HG03354 (cell line): Measurements from ENCODE around the gene FGR.
"Not testable (repeated sequence)": the region's sequence is repeated elsewhere in the genome, so short reads cannot be mapped to it uniquely, and the experiment has no call there.

Source experiments
- ATAC-seq: cut with Tn5 transposase; IDR thresholded peaks from one replicate; pipeline ENCODE4 v1.9.1; 2021; ENCODE audit warnings: mild to moderate bottlenecking; ENCODE audit not compliant: unreplicated experiment, poor library complexity, severe bottlenecking

The FGR gene

DNA sequence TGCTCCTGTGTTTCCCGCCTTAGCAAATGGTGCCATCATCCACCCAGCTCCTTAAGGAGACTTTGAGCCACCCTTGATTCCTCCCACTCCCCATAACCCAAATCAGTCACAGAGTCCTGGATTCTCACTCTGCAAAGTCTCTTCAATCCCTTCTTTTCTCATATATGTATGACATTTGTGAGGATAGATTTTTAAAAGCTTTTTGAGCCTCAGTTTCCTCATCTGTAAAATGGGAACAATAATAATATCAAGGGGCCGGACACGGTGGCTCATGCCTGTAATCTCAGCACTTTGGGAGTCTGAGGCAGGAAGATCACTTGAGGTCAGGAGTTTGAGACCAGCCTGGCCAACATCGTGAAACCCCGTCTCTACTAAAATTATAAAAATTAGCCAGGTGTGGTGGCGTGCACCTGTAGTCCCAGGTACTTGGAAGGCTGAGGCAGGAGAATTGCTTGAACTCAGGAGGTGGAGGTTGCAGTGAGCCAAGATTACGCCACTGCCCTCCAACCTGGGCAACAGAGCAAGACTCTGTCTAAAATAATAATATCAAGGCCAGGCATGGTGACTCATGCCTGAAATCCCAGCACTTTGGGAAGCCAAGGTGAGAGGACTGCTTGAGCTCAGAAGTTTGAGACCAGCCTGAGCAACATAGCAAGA is 15.1 kb downstream of the FGR start:
- ATAC-seq, result not testable (repeated sequence)

- ATAC-seq, result no peak
Observed at GRCh38 chr1:27618341-27619082, 16.5 kb downstream of the FGR start.

DNA sequence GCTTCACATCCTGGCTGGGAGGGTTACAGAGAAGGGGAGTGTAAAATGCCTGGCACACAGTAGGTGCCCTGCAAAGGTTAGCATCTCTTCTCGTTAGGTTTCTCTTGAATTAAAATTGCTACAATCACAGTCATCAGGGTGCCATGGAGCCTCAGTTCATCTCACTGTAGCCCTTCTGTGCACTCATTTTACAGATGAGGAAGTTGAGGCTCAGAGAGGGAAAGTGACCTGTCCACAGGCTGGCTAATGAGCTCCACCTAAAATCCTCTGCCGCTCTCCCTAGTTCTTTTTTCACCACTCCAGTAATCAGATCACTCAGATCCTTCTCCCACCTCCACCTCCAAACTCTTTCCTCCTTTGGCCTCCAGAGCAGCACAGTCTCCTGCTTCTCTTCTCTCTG is 17.6 kb downstream of the FGR start:
- ATAC-seq, result no peak

- no peak for ATAC-seq
Observed at GRCh38 chr1:27616441-27616840, 18.5 kb downstream of the FGR start.

- ATAC-seq, result no peak
Observed at GRCh38 chr1:27615346-27616192, 19.4 kb downstream of the FGR start.

GRCh38 chr1:27614625-27615344 is 20.2 kb downstream of the FGR start:
- ATAC-seq, result no peak

- ATAC-seq, result no peak
Observed at GRCh38 chr1:27614043-27614624, 20.9 kb downstream of the FGR start.

GRCh38 chr1:27612718-27613117 is 22.3 kb downstream of the FGR start:
- ATAC-seq, result no peak

DNA sequence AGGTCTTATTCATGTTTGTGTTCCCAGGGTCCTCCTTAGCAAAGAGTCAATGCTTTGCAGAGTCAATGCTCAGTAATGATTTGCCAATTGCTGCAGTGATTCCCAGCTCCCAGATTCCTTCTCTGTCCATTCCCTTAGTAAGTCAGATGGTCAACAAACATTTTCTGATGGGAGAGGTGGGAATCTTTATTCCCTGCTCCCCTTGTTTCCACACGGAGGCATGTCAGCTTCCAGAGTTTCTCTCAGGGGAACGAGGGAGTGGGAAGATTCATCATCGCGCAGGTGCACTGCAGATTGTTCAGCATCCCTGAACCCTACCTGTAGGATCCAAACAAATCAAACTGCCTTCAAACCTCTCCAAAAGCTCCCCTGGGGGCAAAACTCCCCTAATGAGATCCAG is 23.5 kb downstream of the FGR start:
- ATAC-seq, result no peak

- ATAC-seq, result no peak
Observed at GRCh38 chr1:27609618-27610240, 25.3 kb downstream of the FGR start.

- no peak for ATAC-seq
Observed at GRCh38 chr1:27609210-27609555, 25.8 kb downstream of the FGR start.

GRCh38 chr1:27607239-27607804 is 27.7 kb downstream of the FGR start:
- ATAC-seq, result no peak

DNA sequence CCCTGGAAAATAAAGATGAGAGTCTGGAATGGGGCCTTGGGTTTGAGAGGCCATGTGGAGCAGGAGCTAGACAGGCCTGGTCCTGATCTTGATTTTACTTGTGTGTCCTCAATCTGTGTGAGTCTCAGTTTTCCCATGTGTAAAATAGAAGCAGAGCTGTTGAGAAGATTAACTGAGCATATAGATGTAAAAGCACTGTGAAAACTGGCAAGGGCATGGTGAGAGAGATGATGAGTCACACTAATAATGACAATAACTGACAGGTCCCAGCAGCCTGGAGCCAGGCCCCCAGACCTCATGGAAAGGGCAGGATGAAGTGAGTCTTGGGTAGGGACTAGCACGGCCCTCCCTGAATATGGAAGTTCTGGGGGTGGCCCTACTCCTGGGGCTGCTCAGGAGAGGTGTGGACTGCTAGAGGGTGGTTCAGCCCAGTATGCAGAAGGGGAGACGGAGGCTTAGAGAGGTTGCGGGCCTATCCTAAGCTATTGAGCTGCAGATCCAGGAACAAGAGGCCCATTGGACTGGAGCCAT is 28.2 kb downstream of the FGR start:
- ATAC-seq, result no peak

DNA sequence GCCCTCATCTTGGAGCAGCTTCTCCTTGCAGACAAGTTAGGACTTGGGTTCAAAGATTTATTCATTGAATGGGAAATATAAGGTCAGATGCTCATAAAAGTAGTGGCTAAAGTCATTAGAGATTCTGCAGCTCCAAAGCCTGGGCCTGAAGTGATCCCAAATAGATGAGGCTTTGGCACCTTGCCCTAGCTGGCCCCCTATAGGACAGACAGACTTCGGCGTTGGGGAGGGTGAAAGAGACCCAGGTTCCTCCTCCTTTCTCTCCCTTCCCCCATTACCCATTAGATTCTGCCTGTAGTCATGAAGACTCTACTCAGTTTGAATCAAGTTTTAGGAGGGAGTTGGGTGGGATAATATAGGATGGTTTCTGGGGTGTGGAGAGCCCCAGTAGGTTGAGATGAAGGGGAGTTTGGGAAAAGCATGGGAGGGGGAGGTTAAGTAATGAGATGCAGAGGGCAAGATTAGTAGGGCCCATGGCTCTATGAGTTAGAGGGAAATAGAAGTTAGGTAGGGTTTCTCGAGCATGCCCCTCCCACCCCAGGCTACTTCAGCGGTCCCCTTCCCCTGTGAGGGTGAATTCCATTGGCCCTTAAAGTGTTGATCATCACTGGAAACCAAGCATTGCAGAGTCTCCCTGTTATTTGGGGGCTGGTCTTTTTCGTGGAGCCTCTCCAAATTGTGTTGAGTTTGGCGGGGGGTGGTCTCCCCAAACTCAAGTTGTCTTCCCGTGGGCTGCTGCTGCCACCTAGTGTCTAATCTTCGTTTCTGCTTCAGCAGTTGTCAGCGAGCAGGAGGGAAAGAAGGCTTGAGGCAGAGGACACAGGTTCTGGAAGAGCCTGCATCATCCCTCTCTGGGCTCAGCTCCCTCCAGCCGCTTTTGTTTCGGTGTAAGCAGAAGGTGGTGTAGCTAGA is 28.9 kb downstream of the FGR start:
- ATAC-seq, result no peak

DNA sequence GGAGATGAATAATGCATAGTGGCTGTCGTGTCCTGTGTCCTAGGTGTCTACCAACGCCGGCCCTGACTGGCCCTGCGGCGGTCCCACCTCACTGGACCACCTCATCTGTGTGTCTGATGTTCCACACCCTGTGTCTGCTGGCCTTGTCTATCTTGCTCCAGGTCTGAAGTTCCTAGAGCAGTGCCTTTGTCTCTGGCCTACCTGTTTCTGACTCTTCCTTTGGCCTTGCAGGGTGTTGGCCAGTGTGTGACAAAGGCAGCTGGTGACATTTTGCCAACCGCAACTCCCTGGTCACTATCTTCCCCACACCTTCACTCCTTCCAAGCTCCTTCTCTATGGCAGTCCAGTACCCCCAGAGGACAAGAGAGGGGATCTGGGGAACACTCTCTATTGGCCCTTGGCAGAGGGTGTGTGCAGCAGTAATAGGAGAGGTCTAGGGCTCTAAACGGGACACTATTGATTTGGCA is 29.7 kb downstream of the FGR start:
- ATAC-seq, result no peak

DNA sequence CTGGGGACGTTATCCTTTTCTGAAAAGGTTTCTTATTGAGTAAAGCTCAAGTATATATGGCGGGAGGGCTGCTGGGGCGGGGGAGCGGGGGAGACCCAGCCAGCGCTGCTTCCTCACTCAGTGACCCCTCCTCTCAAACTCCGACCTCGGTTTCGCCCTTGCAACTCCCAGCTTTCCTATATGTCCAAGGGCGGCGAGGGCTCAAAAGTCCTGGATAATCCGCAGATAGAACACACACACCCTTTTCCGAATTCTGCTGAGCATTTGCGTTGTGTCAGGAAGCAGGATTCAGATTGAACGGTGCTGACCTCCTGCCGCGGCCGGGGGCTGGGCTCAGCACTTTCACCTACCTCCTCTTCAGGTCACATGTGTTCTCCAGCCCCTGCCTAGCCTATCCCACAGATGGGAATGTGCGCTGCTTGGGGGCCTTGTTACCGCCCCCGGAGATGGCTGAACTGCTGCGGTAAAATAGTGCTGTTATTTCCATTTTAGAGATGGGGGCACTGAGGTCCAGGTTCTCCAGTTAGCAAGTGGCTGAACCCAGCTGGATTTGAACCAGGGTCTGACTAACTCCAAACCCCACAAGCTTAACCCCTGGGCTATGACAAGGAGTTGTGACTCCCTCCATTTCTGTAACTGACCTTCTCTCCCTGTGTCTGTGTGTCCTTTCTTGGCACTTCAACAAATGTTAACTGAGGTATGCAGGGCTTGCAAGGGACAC is 30.2 kb downstream of the FGR start:
- no peak for ATAC-seq
